GM12873 (cell line): Measurements from ENCODE around the gene FOCAD.

Experiments
- CTCF ChIP-seq: IDR thresholded peaks from 2 replicates; pipeline ENCODE4 v1.5.1; 2012; ENCODE audit warnings: low read depth, mild to moderate bottlenecking, moderate library complexity, low read length, control low read depth; ENCODE audit not compliant: insufficient read depth; ENCODE audit errors: missing control alignments

Gene FOCAD

GRCh38 chr9:20740929-20741582 lies 57.0 kb downstream of the FOCAD start:
- no peak for TF ChIP-seq CTCF

GRCh38 chr9:20742833-20743232 lies 58.8 kb downstream of the FOCAD start:
- no peak for TF ChIP-seq CTCF

- TF ChIP-seq CTCF: no peak
Observed at GRCh38 chr9:20744036-20744630, 60.1 kb downstream of the FOCAD start.

GRCh38 chr9:20746967-20747366 lies 62.9 kb downstream of the FOCAD start:
- no peak for TF ChIP-seq CTCF

GRCh38 chr9:20749496-20750198 lies 65.6 kb downstream of the FOCAD start:
- no peak for TF ChIP-seq CTCF

- TF ChIP-seq CTCF: no peak
Observed at GRCh38 chr9:20753761-20754160, 69.7 kb downstream of the FOCAD start.

- no peak for TF ChIP-seq CTCF
Observed at GRCh38 chr9:20754556-20754955, 70.5 kb downstream of the FOCAD start.
